ENCODE measurements around the gene IDE. TPM values are rescaled to one million over a fixed set of nuclear protein-coding genes. Genes with fewer than 3 reads are reported as not detected.
A peak's percentile ranks its signal among the peaks of the same experiment; 100 is the strongest.

Gene IDE
- total RNA-seq, 1 experiment from 2014 or later, result 41.2 TPM

- Histone ChIP-seq H3K9me2 (ENCODE audit: insufficient read depth) (no peaks in the 10 kb centered on the region), H3K79me2 (ENCODE audit: low read depth) (peaks cover 77% of the 10 kb centered on the region), H3K4me3 (no peak overlapping the region), H3K4me2 (no peak overlapping the region), H3K27ac (no peak overlapping the region), H2AFZ (no peak overlapping the region), H3K9me3 (ENCODE audit: insufficient read depth, low read depth) (no peaks in the 10 kb centered on the region), H3F3A (ENCODE audit: insufficient read depth, low read depth) (no peaks in the 10 kb centered on the region; the same call in 1 of the 2 replicates), H3K27me3 (ENCODE audit: insufficient read depth, low read depth) (no peaks in the 10 kb centered on the region), H3K36me3 (ENCODE audit: low read depth) (no peaks in the 10 kb centered on the region), H3K4me1 (replicated peaks; ENCODE audit: insufficient read depth) (0 out of 2 replicates have a peak, but pooled peaks cover 2% of the 10 kb centered on the region), H4K20me1 (ENCODE audit: insufficient read depth) (no peaks in the 10 kb centered on the region)
- POLR2A ChIA-PET (ENCODE audit: unreplicated experiment), result no interaction called here
- no peak for DNase-seq
- BruUV-seq (replicated peaks), result no TSS peak
- TF ChIP-seq, protein P1, sequence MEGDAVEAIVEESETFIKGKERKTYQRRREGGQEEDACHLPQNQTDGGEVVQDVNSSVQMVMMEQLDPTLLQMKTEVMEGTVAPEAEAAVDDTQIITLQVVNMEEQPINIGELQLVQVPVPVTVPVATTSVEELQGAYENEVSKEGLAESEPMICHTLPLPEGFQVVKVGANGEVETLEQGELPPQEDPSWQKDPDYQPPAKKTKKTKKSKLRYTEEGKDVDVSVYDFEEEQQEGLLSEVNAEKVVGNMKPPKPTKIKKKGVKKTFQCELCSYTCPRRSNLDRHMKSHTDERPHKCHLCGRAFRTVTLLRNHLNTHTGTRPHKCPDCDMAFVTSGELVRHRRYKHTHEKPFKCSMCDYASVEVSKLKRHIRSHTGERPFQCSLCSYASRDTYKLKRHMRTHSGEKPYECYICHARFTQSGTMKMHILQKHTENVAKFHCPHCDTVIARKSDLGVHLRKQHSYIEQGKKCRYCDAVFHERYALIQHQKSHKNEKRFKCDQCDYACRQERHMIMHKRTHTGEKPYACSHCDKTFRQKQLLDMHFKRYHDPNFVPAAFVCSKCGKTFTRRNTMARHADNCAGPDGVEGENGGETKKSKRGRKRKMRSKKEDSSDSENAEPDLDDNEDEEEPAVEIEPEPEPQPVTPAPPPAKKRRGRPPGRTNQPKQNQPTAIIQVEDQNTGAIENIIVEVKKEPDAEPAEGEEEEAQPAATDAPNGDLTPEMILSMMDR (conservative IDR thresholded peaks at IDR 0.05), result no peak
- TF ChIP-seq EZH2 (IDR thresholded peaks at IDR 0.05; ENCODE audit: low read depth), result no peak
- CTCF ChIA-PET, result no interaction called here
- intact Hi-C loops (cut with micrococcal nuclease; ENCODE audit: unreplicated experiment), result no loop called here
Measured at GRCh38 chr10:92604841-92605240, 30.9 kb upstream of the IDE start.

- Histone ChIP-seq H3K9me2 (ENCODE audit: insufficient read depth) (no peaks in the 10 kb centered on the region), H3K4me3 (no peak overlapping the region), H3K4me2 (no peak overlapping the region), H3K27me3 (ENCODE audit: insufficient read depth, low read depth) (no peaks in the 10 kb centered on the region), H3K9me3 (ENCODE audit: insufficient read depth, low read depth) (no peaks in the 10 kb centered on the region), H3K79me2 (ENCODE audit: low read depth) (peaks cover 98% of the 10 kb centered on the region), H3F3A (ENCODE audit: insufficient read depth, low read depth) (peaks cover under 1% of the 10 kb centered on the region; the same call in 1 of the 2 replicates), H3K36me3 (ENCODE audit: low read depth) (no peaks in the 10 kb centered on the region), H3K27ac (no peak overlapping the region), H2AFZ (no peak overlapping the region), H3K4me1 (replicated peaks; ENCODE audit: insufficient read depth) (peaks cover 25% of the 10 kb centered on the region), H4K20me1 (ENCODE audit: insufficient read depth) (no peaks in the 10 kb centered on the region)
- intact Hi-C loops (cut with micrococcal nuclease; ENCODE audit: unreplicated experiment), result no loop called here
- no TSS peak for BruUV-seq (replicated peaks)
- ChIA-PET CTCF (no interaction called here), POLR2A (ENCODE audit: unreplicated experiment) (no interaction called here)
- TF ChIP-seq, protein P1 (conservative IDR thresholded peaks at IDR 0.05), result no peak
- no peak for TF ChIP-seq EZH2 (IDR thresholded peaks at IDR 0.05; ENCODE audit: low read depth)
- DNase-seq, result no peak
Measured at GRCh38 chr10:92598321-92598720, 24.4 kb upstream of the IDE start.

DNA sequence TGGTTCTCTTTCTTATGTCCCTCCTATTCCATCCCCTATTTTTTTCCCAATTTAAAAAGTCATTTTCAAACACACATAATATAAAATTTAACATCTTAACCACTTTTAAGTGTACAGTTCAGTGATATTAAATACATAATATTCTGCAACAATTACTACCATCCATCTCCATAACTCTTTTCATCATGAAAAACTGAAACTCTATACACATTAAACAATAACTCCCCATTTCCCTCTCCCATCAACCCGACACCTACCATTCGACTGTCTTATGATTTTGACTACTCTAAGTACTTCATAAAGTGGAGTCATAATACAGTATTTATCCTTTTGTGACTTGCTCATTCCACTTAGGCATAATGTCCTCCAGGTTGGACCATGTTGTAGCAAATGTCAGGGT lies 21.6 kb upstream of the IDE start:
- no TSS peak for BruUV-seq (replicated peaks)
- no peaks in the 10 kb centered on the region for H3K36me3 ChIP-seq (ENCODE audit: low read depth)
- H3K79me2 ChIP-seq (ENCODE audit: low read depth), result peaks cover 74% of the 10 kb centered on the region
- H4K20me1 ChIP-seq (ENCODE audit: insufficient read depth), result no peaks in the 10 kb centered on the region
- intact Hi-C loops (cut with micrococcal nuclease; ENCODE audit: unreplicated experiment), result no loop called here
- ChIA-PET CTCF (no interaction called here), POLR2A (ENCODE audit: unreplicated experiment) (no interaction called here)
- H3K4me2 ChIP-seq, result peak overlapping the region; percentile 98
- H3K27me3 ChIP-seq (ENCODE audit: insufficient read depth, low read depth), result no peaks in the 10 kb centered on the region
- no peaks in the 10 kb centered on the region for H3K9me2 ChIP-seq (ENCODE audit: insufficient read depth)
- no peak for DNase-seq
- H3K4me3 ChIP-seq, result peak overlapping the region; percentile 26; the same call in 1 of the 2 replicates
- TF ChIP-seq, protein P1 (conservative IDR thresholded peaks at IDR 0.05), result no peak
- no peak for TF ChIP-seq EZH2 (IDR thresholded peaks at IDR 0.05; ENCODE audit: low read depth)
- no peak overlapping the region for H3K27ac ChIP-seq
- H3K4me1 ChIP-seq (replicated peaks; ENCODE audit: insufficient read depth), result peaks cover 30% of the 10 kb centered on the region
- H3F3A ChIP-seq (ENCODE audit: insufficient read depth, low read depth), result peaks cover 26% of the 10 kb centered on the region
- H3K9me3 ChIP-seq (ENCODE audit: insufficient read depth, low read depth), result no peaks in the 10 kb centered on the region
- H2AFZ ChIP-seq, result no peak overlapping the region
